HG03066 (cell line): ENCODE measurements around the gene SRL.
"Not testable (repeated sequence)": the region's sequence is repeated elsewhere in the genome, so short reads cannot be mapped to it uniquely, and the experiment has no call there.

Source experiments
- ATAC-seq: cut with Tn5 transposase; IDR thresholded peaks from one replicate; pipeline ENCODE4 v1.9.1; 2021; ENCODE audit warnings: low read depth; ENCODE audit not compliant: unreplicated experiment

The SRL gene

DNA sequence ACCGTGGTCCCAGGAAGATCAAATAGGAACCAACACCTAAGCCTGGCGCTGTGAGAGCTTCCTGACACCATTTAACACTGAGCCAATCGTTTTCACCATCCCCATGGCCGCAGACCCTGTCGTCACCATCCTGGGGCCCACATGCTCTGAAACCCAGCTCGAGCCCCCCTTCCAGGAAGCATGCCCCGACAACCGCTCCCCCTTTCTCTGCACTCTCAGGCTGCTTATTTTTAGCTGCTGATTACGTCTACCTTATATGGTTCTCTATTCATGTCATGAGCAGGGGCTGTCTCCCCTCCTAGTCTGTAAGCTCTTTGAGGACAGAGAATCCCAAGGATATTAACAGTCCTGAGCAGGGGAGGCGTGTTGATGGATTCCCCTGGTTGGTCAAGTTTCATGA is 10.5 kb downstream of the SRL start:
- no peak for ATAC-seq

DNA sequence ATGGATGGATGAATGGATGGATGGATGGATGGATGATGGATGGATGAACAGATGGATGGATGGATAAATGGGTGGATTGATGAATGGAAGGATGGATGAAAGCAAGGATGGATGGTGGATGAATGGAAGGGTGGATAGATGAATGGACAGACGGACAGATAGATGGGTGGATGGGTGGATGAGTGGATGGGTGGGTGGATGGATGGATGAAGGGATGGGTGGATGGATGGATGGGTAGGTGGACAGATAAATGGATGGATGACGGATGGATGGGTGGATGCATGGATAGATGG is 14.9 kb downstream of the SRL start:
- no peak for ATAC-seq

DNA sequence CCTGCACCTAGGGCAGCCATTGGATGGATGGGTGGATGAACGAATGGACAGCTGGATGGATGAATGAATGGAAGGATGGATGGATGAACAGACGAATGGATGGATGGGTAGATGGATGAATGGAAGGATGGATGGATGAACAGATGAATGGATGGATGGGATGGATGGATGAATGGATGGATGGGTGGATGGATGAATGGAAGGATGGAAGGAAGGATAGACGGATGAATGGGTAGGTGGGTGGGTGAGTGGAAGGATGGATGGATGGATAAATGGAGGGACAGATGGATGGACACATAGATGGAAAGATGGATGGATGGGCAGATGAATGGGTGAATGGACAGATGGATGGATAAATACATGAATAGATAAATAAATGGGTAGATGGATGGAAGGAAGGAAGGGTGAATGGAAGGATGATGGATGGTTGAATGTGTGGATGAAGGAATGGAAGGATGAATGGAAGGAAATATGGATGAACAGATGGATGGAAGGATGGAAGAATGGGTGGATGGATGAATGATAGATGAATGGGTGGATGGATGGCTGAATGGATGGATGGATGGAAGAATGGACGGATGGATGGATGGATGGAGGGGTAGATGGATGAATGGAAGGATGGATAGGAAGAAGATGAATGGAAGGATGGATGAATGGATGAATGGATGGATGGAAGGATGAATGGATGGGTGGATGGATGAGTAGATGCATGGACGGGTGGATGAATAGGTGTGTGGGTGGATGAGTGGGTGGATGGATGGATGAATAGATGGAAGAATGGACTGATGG is 15.4 kb downstream of the SRL start:
- ATAC-seq, result no peak

GRCh38 chr16:4225075-4225474 is 16.8 kb downstream of the SRL start:
- ATAC-seq, result no peak

DNA sequence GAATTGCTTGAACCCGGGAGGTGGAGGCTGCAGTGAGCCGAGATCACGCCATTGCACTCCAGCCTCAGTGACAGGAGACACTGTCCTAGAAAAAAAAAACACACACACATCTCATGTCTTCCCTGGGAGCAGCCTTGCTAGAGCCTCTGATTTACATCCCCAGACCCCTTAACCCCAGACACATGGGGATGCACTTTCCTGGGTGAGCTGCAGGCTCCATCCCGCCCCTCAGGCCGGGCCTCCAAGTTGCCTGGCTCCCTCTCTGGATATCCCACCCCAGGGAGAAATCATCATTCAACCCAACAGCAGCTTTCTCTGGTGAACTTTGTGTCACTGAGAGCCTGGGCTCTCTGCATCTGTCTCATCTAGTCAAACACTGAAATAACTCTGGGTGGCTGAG is 21.5 kb downstream of the SRL start:
- ATAC-seq, result no peak

DNA sequence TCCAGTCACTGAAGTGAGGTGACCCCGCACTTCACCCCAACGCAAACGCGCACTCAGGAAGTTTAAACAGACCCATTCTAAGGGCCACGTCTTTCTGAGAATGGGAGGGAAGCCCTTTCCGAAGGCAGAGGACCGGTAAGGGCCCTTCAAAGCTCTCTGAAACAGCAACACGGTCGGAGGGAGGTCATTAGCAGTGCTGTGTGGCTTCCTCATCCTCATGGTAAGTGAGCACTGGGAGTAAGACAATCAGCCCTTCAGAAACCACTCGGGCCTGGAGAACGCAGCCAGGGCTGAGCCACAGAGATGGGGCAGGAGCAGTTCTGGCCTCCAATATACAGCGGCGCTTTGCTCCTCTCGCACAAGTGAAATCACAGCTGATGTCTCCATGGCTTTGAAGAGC is 23.7 kb downstream of the SRL start:
- no peak for ATAC-seq

DNA sequence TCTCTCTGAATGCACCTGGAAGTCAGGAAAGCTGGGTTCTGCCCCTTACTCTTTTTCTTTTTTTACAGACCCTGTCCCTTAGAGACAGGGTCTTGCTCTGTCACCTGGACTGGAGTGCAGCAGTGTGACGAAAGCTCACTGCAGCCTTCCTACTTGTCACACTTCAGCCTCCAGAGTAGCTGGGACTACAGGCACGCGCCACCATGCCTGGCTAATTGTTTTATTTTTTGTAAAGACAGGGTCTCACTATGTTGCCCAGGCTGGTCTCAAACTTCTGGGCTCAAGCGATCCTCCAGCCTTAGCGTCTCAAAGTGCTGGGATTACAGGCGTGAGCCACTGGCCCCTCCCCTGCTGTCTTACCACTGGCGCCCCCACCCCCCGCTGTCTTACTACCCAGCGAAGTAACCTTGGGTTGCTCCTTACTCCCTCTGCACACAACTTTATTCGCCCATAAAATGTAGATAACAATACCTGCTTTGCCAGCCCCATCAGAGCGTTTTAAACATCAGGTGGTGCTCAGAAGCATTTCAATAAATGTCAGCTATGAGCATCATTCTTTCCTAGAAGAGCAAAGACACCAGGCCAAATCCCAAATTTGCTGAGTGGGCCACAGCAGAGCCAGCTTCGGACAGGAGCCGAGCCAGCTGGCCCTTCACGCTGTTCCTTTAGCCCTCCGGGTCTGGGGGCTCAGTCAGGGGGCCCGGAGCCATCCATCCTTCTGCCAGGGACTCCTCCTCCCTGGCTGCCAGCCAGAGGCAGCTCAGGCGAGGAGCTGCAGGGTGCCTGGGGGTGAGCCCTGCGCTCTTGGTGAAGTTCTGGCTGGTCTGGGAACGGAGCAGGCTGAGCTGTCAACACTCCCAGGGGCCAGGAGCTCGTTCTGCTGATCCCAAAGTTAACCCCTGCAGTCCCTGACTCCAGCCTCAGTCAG is 24.4 kb downstream of the SRL start:
- no peak for ATAC-seq

- no peak for ATAC-seq
Observed at GRCh38 chr16:4216596-4216995, 25.3 kb downstream of the SRL start.

- ATAC-seq, result no peak
Observed at GRCh38 chr16:4215106-4215505, 26.8 kb downstream of the SRL start.

DNA sequence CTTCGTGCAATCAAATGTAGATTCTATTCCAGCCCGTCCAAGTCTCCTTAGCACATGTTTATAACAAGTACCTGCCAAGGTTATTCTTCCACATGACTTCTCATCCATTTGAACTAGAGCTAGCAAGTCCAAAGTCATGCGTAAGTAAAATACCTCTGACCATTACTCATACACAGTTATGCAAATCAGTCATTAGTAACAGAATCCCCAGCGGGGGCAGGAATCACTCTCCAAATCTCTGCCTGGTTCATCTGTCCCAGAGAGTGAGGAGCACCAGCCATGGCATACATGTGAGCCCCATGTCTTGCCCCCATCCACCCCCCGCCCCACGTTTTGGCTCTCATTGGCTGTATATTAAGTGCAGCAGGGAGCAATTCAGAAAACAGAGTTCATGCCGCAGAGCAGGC is 27.7 kb downstream of the SRL start:
- ATAC-seq, result no peak

DNA sequence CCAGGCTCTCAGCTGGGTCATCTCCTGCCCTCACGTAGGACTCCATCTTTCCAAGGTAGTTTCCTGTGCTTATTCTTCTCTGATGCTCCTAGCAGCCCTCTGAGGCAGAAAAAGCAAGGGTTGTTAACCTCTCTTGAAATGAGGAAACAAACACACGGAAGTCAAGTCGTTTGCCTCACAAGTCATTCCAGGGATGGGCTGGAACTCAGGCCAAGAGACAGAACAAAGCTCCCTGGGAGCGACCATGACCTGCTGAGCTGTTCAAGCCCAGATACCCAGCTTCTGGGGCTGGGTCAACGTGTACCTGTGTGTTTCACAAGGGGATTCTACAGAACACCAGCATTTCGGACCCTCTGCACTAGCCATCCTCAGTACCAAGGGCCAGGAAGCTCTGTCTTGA is 28.1 kb downstream of the SRL start:
- no peak for ATAC-seq

GRCh38 chr16:4212934-4213296 is 29.0 kb downstream of the SRL start:
- no peak for ATAC-seq

- ATAC-seq, result no peak
Observed at GRCh38 chr16:4212211-4212933, 29.5 kb downstream of the SRL start.

GRCh38 chr16:4211445-4212210 is 30.3 kb downstream of the SRL start:
- ATAC-seq, result not testable (repeated sequence)

DNA sequence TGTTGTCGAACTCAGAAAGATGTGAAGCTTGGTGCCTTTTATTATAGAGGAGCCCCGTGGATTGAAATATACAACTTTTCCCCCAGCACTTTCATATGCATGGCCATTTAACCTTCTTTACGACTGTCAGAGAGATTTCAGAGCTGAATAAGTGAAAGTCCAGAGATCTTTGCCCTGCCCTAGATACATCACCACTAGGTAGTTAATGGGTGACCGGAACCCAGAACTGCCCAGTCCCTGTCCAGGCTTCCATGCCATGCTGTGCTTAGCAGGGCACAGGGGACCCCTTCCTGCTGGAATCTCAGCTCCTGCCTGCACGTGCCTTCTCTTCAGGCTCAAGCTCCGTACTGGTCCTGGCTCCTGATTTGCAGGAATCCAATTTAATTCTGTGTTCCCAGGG is 32.2 kb downstream of the SRL start:
- ATAC-seq, result no peak

DNA sequence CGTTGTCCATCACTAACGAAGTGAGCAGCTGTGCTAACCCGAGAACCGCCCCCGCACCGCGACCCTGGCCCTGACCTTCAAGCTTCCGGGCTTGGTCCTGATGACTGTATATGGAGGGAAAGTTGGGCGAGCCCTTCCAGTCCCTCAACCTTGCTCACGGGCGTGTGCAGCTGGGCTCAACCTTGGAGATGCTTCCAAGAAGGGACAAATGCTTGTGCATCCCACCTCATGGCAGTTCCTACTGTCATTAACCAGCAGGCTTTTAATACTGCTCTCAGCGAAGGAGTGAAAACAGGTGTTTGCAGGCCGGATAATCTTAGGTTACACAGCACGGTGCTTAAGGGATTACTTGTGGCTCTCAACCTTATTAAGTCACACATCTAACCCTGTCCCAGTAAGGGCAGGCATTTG is 33.5 kb downstream of the SRL start:
- ATAC-seq, result no peak

DNA sequence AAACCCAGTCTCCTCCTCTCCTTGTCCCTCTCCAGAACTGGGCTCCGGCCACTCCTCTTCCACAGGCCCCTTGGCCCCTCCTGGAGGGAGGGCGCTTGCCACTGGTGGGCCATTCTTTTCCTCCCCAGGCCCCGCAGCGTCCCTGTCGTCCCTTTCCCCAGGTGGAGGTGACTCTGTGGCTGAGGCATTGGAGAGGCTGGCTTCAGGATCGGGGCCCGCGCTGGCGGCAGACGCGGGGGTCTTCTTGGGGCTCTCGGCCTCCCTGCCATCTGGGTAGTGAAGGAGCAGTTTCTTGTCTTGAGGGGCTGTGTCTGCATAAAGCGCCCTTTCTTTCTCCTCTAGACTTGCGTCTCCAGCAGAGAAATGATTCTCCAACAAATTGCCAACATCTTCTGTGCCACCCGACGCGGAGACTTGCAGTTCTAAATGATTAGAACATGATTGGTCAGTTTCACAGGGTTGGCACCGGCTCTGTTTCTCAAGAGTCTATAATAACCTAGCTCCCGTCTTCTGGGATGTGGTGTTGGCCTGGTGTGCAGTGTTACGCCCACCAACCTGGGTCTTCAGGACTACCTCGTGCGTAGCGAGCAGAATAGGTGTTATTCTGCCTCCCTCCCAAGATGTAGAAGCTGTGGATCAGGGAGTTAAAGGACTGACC is 34.1 kb downstream of the SRL start:
- ATAC-seq, result no peak

GRCh38 chr16:4207229-4207628 is 34.7 kb downstream of the SRL start:
- no peak for ATAC-seq

- ATAC-seq, result no peak
Observed at GRCh38 chr16:4206680-4207079, 35.2 kb downstream of the SRL start.

GRCh38 chr16:4205971-4206370 is 35.9 kb downstream of the SRL start:
- ATAC-seq, result no peak
